GM18519 (cell line): Measurements from ENCODE around the gene MIER3.

ENCODE experiments used
- ATAC-seq: cut with Tn5 transposase; IDR thresholded peaks from one replicate; pipeline ENCODE4 v1.9.1; 2021; ENCODE audit warnings: mild to moderate bottlenecking, moderate library complexity; ENCODE audit not compliant: unreplicated experiment, low FRiP score

MIER3 gene

GRCh38 chr5:56962286-56962685 lies 10.4 kb upstream of the MIER3 start:
- no peak for ATAC-seq

- ATAC-seq, result no peak
Measured at GRCh38 chr5:56961746-56962145, 9.8 kb upstream of the MIER3 start.

GRCh38 chr5:56959326-56959725 lies 7.4 kb upstream of the MIER3 start:
- ATAC-seq, result no peak

GRCh38 chr5:56958595-56958994 lies 6.7 kb upstream of the MIER3 start:
- ATAC-seq, result no peak

GRCh38 chr5:56954262-56954661 lies 2.3 kb upstream of the MIER3 start:
- no peak for ATAC-seq

GRCh38 chr5:56951126-56951945 lies 587 bp downstream of the MIER3 start:
- peak; percentile 30 for ATAC-seq

- ATAC-seq, result no peak
Measured at GRCh38 chr5:56950626-56951125, 1.2 kb downstream of the MIER3 start.

- ATAC-seq, result no peak
Measured at GRCh38 chr5:56947052-56947451, 4.9 kb downstream of the MIER3 start.

- no peak for ATAC-seq
Measured at GRCh38 chr5:56941981-56942380, 9.9 kb downstream of the MIER3 start.

GRCh38 chr5:56938858-56939257 lies 13.1 kb downstream of the MIER3 start:
- ATAC-seq, result no peak

GRCh38 chr5:56934325-56934724 lies 17.6 kb downstream of the MIER3 start:
- ATAC-seq, result no peak

- ATAC-seq, result no peak
Measured at GRCh38 chr5:56922922-56923321, 29.0 kb downstream of the MIER3 start.

- no peak for ATAC-seq
Measured at GRCh38 chr5:56919942-56920662, 31.8 kb downstream of the MIER3 start.

- ATAC-seq, result no peak
Measured at GRCh38 chr5:56918054-56918453, 33.9 kb downstream of the MIER3 start.

- ATAC-seq, result no peak
Measured at GRCh38 chr5:56917534-56917933, 34.4 kb downstream of the MIER3 start.

GRCh38 chr5:56914678-56915077 lies 37.2 kb downstream of the MIER3 start:
- ATAC-seq, result no peak

- no peak for ATAC-seq
Measured at GRCh38 chr5:56913766-56914165, 38.2 kb downstream of the MIER3 start.

GRCh38 chr5:56910210-56910965 lies 41.5 kb downstream of the MIER3 start:
- peak; percentile 10 for ATAC-seq

GRCh38 chr5:56909294-56910209 lies 42.4 kb downstream of the MIER3 start, which contains the start of gene SETD9:
TSS of gene SETD9 (plus strand) at chr5:56909596. CDS start at chr5:56909646, 50 bp downstream.
- peak; percentile 80 for ATAC-seq

GRCh38 chr5:56908942-56909293 lies 43.0 kb downstream of the MIER3 start:
- no peak for ATAC-seq
